GM21737 (cell line): ENCODE measurements around the gene CTPS2.

Experiments
- ATAC-seq: cut with Tn5 transposase; IDR thresholded peaks from one replicate; pipeline ENCODE4 v1.9.1; 2021; ENCODE audit warnings: mild to moderate bottlenecking, moderate library complexity; ENCODE audit not compliant: unreplicated experiment

Gene CTPS2

DNA sequence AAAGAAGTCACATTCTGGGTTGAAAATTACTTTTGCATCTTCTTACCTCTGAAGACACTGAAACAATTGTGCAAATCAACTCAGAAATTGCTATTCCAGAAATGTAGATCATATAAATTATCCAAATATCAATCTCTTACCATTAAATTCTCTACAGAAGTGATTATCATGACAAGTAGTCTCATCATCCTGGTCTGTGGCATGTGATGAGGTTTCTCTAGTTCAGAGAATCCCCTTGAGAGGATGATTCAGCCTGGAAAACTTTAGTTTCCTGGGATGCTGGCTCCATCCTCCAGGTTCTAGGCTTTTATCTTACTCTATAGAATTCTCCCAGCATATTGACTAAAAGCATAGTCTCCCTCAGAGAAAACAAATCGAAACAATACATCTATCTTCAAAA, 138.7 kb downstream of the CTPS2 start:
- ATAC-seq, result no peak

DNA sequence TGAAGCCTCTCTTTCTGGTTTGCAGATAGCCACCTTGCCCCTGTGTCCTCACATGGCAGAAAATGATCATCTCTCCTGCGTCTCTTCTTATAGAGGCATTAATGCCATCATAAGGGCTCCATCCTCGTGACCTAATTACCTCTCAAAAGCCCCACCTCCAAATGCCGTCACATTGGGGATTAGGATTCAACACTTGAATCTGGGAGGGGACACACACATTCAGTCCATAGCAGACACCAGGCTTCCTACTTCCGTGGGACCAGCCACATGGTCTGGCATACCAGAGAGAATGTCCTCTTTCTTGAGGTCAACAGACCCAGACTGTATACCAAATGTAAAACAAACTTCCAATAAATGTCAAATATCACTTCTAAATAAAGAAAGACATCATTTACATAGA, 144.8 kb downstream of the CTPS2 start:
- no peak for ATAC-seq

DNA sequence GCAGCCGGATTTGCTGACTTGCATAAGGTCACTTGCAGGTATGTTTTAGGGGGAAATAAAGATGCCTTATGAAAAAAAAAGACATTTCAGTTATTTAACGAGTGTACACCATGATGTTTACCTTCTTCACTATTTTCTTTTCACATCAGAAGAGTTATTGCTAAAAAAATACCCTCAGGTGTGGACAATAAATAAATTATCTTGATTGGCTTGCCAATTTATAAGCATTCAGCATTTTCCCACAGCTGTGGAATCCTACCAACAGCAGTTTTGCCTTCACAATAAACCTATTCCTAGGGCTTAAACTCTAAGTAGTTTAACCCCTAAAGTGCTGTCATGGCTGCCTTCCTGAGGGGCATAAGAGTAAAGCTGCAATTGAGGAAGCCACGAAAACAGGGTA, 145.9 kb downstream of the CTPS2 start:
- no peak for ATAC-seq

DNA sequence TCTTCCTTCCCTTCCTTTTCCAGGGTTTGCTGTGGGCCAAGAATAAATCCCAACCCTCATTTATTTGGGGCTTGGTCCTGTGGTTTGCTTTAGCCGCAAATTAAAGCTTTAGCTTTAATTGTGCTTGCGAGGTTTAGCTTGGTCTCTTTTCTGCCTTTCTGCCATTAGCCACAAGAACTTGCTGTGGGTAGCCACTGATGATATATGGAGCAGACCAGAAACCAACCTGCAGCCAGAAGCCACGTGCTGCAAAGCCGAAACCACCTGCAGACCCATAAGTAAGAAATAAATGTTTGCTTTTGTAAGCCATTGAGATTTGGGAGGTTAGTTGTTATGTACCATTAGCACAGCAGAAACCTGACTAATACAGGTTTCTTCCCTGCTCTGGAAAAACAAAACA, 152.3 kb downstream of the CTPS2 start:
- no peak for ATAC-seq

DNA sequence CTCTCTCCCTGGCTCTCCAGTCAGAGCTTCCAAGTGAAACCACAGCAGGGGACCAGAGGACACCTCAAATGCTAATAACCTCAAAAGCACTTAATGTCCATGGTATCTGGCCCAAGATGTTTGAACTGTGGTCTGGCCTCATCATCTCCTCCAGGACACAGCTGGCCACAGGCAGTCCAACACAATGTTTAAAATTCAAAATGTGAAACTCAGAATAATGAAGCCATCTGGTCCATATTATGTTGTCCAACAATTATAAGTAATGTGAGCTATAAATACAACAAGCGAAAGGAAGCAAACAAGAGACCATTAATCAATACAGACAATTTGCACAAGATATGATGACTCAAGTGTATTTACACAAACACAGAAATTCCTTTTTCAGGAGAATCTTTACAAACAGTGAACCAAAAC, 153.3 kb downstream of the CTPS2 start:
- no peak for ATAC-seq

DNA sequence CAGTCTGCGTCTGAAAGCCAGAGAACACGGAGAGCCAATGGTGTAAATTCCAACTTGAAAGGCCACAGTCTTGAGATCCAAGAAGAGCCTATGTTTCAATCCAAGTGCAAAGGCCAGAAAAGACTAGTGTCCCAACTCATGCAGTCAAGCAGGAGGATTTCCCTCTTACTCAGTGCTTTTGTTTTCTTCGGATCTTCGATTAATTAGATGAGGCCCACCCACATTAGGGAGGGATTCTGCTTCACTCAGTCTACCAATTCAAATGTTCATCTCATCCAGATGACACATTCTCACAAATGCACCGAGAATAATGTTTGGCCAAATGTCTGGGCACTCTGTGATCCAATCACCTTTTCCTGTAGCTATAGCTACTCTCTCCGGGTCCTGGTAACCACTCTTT, 154.0 kb downstream of the CTPS2 start:
- ATAC-seq, result no peak

DNA sequence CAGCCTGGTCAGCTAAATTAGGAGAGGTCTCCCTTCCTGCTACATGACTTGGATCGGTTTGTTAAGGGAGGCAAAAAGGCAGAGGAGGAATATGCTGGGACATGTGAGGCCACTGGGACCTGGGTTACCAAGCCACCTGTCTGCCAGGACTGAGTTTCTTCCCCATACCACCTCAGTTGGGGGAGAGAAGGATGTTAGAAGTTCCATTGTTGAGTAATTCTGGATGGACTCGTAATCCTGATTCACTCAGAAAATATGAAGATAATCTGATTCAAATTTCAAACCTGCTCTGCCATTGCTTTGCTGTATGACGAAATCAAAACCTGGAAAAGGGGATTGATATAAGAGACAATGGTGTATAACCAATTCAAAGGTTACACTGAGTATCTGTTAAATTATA, 159.9 kb downstream of the CTPS2 start:
- ATAC-seq, result no peak

DNA sequence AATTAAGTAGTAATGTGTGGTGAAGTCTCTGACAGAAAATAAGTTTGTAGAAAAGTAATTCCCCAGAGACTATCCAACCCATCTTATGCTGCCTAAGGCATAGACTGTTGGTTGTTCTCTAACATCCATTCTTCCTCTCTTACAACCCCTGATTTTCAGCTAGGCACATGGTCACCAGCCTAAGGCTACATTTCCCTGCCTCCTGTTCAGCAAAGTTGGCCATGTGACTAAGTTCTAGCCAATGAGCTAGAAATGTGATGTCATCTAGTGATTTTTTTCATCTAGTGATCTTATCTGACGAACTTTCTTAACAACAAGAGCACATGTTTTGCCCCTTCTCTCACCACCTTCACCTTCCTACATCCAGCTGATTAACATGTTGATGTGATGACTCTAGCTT, 164.8 kb downstream of the CTPS2 start:
- no peak for ATAC-seq

DNA sequence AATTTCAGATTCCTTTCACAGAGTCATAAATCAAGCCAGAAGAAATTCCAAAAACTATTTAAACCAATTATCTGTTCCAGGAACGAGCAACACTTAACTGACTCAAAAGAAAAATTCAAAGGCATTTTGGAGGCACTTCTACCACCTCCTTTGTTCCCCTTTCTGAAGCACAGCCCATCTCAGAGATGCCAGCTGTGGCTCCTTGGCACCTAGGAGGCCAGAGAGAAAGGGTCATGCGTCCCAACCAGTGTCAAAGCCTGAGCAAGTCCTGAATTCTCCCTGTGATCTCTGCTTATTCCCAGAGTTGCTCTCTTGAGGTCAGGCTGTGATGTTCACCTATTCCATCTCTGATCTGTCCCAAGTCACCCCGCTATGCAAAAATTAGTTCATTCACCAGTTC, 167.5 kb downstream of the CTPS2 start:
- ATAC-seq, result no peak
